Smooth muscle cell (in vitro differentiated cells): ENCODE measurements around the gene NAA25. TPM values are rescaled to one million over a fixed set of nuclear protein-coding genes. Genes with fewer than 3 reads are reported as not detected.
A peak's percentile ranks its signal among the peaks of the same experiment; 100 is the strongest.

Experiments used
- DNase-seq: peaks from one replicate; lab custom pipeline; 2025; ENCODE audit not compliant: unreplicated experiment; lab: John Stamatoyannopoulos, UW
- H2AFZ ChIP-seq: fragments of 200-600 bp; sonication (generic); 2 replicates; pipeline ENCODE4 v1.6.0; 2016; ENCODE audit warnings: antibody characterized with exemption, low read depth, mild to moderate bottlenecking
- H3F3A ChIP-seq: fragments of 200-600 bp; sonication (generic); 2 replicates; pipeline ENCODE4 v1.6.0; 2017; ENCODE audit warnings: antibody characterized with exemption, low read depth
- H3K27ac ChIP-seq: fragments of 200-600 bp; sonication (generic); 2 replicates; pipeline ENCODE4 v1.5.1; 2016; ENCODE audit warnings: low read depth, mild to moderate bottlenecking
- H3K27me3 ChIP-seq: fragments of 200-600 bp; sonication (generic); 2 replicates; pipeline ENCODE4 v1.6.1; 2016; ENCODE audit warnings: low read depth, mild to moderate bottlenecking
- H3K36me3 ChIP-seq: fragments of 200-600 bp; sonication (generic); 2 replicates; pipeline ENCODE4 v1.5.1; 2016; ENCODE audit warnings: low read depth
- H3K4me1 ChIP-seq: fragments of 200-600 bp; sonication (generic); 2 replicates; pipeline ENCODE4 v1.5.1; 2016; ENCODE audit warnings: low read depth
- H3K4me2 ChIP-seq: fragments of 200-600 bp; sonication (generic); 2 replicates; pipeline ENCODE4 v1.6.0; 2016; ENCODE audit warnings: mild to moderate bottlenecking
- H3K4me3 ChIP-seq: fragments of 200-600 bp; sonication (generic); 2 replicates; pipeline ENCODE4 v1.5.1; 2016; ENCODE audit warnings: mild to moderate bottlenecking
- H3K79me2 ChIP-seq: fragments of 200-600 bp; sonication (generic); 2 replicates; pipeline ENCODE4 v1.6.0; 2016; ENCODE audit warnings: low read depth, mild to moderate bottlenecking
- H3K9ac ChIP-seq: fragments of 200-600 bp; sonication (generic); 2 replicates; pipeline ENCODE4 v1.6.0; 2016; ENCODE audit warnings: low read depth
- H3K9me3 ChIP-seq: fragments of 200-600 bp; sonication (generic); replicated peaks from 2 replicates; pipeline ENCODE4 v1.5.1; 2016; ENCODE audit warnings: low read depth
- H4K20me1 ChIP-seq: fragments of 200-600 bp; sonication (generic); 2 replicates; pipeline ENCODE4 v1.6.0; 2016; ENCODE audit warnings: low read depth
- CTCF ChIP-seq: fragments of 200-600 bp; sonication (generic); IDR thresholded peaks from 2 replicates; pipeline ENCODE4 v1.5.1; 2017; ENCODE audit warnings: borderline replicate concordance, mild to moderate bottlenecking, antibody characterized with exemption; ENCODE audit not compliant: insufficient read depth, poor library complexity, severe bottlenecking
- WGBS: methylation state at CpG from one replicate; pipeline ENCODE4 v1.1.7; 2016; ENCODE audit warnings: low lambda C conversion rate; 5-methylcytosine and 5-hydroxymethylcytosine counted together
- polyA plus RNA-seq: library from polyadenylated mRNA; unstranded; fragments of >200 nt; fragmentation: Nextera tagmentation; extraction: Ambion mirVana; gene quantifications from 2 replicates; pipeline ENCODE4 v1.2.1, GENCODE V29; 2016
- total RNA-seq: library from RNA; depleted of rRNA; stranded (reverse); fragments of >200 nt; gene quantifications from 2 replicates; pipeline ENCODE4 v1.2.3, GENCODE V29; 2014

Gene NAA25
- total RNA-seq: 19.1 and 19.8 TPM in 2 replicates
- polyA plus RNA-seq: 13.1 and 14.7 TPM in 2 replicates

- DNase-seq: peak; percentile 74
- no peaks in the 10 kb centered on the region for H3K36me3 ChIP-seq
- peak within 1 kb of the TSS; percentile 70 for H3K4me3 ChIP-seq
- H3K9me3 ChIP-seq: no peaks in the 10 kb centered on the region
- H3K27me3 ChIP-seq: no peaks in the 10 kb centered on the region
- H3K27ac ChIP-seq: peak within 1 kb of the TSS; percentile 86
- H3K79me2 ChIP-seq: peaks cover 51% of the 10 kb centered on the region
- no peak for TF ChIP-seq CTCF
- H4K20me1 ChIP-seq: peaks cover 41% of the 10 kb centered on the region
- H3F3A ChIP-seq: peaks cover 4% of the 10 kb centered on the region
- WGBS: under 1% methylated on average over 63 of the region's 74 CpGs
- H2AFZ ChIP-seq: peak within 1 kb of the TSS; percentile 98
- H3K9ac ChIP-seq: peak within 1 kb of the TSS; percentile 82
- H3K4me2 ChIP-seq: peak within 1 kb of the TSS; percentile 86
- peaks cover 17% of the 10 kb centered on the region for H3K4me1 ChIP-seq
Measured at GRCh38 chr12:112108202-112109079, at the start of gene NAA25. NAA25 (minus strand) TSS chr12:112108783; CDS start chr12:112108773, 10 bp downstream.

GRCh38 chr12:112153893-112154219, 45.3 kb upstream of the NAA25 start:
- H3F3A ChIP-seq: no peaks in the 10 kb centered on the region
- no peak for TF ChIP-seq CTCF
- no peaks in the 10 kb centered on the region for H3K27me3 ChIP-seq

DNA sequence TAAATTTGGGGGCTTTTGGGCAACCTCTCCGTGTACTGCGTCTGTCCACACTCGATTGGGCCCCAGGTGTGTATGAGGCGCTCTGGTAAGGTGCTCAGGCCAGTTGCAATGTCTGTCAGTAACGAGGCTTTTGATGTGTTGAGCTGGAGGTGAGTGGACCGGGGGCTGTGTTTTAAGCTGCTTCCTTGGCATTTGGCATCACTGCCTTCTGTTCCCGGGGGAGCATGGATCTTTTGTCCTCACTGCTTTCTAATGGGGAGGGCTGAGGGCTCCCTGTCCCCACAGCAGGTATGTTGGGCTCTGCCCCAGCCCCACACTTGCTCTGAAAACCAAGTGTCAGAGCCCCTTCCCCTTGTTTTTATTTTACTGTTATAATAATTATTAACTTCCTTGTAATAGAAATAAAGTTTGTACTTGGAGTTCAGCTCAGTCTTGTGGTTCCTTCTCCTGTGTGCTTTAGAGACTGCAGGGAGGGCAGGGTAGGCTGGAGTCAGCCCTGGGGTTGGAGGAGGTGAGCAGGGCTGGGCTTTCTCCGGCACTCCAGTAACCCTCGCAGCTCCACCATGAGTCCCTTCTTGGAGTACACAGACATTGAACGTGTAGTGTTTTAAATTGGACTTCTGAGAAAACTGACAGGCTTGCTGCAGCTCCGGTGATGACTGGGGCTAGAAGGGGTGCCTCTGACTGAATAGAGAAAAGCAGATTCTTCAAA, 44.8 kb upstream of the NAA25 start:
- Histone ChIP-seq H3K27ac (no peak overlapping the region), H3K4me2 (no peak overlapping the region), H2AFZ (no peak overlapping the region), H3K27me3 (no peaks in the 10 kb centered on the region), H3F3A (no peaks in the 10 kb centered on the region), H3K9me3 (no peaks in the 10 kb centered on the region), H4K20me1 (no peaks in the 10 kb centered on the region), H3K36me3 (peaks cover 18% of the 10 kb centered on the region), H3K4me1 (no peaks in the 10 kb centered on the region), H3K4me3 (no peak overlapping the region), H3K9ac (no peak overlapping the region), H3K79me2 (no peaks in the 10 kb centered on the region)
- no peak for TF ChIP-seq CTCF
- no peak for DNase-seq
- WGBS: 98% methylated on average over 11 of the region's 11 CpGs

More at GRCh38 chr12:112153893-112154219, 45.3 kb upstream of the NAA25 start:
- 99% methylated on average over 8 of the region's 8 CpGs for WGBS
- no peak overlapping the region for H3K9ac ChIP-seq
- DNase-seq: no peak
- no peaks in the 10 kb centered on the region for H3K9me3 ChIP-seq
- H4K20me1 ChIP-seq: no peaks in the 10 kb centered on the region
- H3K4me3 ChIP-seq: no peak overlapping the region
- H3K4me1 ChIP-seq: no peaks in the 10 kb centered on the region
- H2AFZ ChIP-seq: no peak overlapping the region
- no peak overlapping the region for H3K27ac ChIP-seq
- H3K36me3 ChIP-seq: peaks cover 18% of the 10 kb centered on the region
- no peaks in the 10 kb centered on the region for H3K79me2 ChIP-seq
- H3K4me2 ChIP-seq: no peak overlapping the region
